ENCODE data around the gene GABARAPL1. TPM values are rescaled to one million over a fixed set of nuclear protein-coding genes. Genes with fewer than 3 reads are reported as not detected.
A peak's percentile ranks its signal among the peaks of the same experiment; 100 is the strongest.

GABARAPL1 gene
- 100 to 1,000 TPM in 1 of 4 donors, 10 to 100 TPM in 3; 47.4 to 138 (median 70.2) TPM for total RNA-seq

DNA sequence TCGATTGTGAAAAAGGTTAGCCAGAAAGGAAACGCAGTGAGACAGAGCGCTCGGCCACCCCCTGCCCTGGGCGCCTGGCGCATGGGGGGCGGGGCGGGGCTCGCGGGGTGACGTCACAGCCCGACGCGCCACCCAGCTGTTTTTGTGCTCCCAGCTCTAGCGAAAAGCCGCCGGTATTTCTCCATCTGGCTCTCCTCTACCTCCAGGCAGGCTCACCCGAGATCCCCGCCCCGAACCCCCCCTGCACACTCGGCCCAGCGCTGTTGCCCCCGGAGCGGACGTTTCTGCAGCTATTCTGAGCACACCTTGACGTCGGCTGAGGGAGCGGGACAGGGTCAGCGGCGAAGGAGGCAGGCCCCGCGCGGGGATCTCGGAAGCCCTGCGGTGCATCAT is at the start of gene GABARAPL1:
Gene GABARAPL1 (plus strand): TSS at position 139 of the 393 bp plus-strand sequence. CDS start 253 bp downstream, at position 392.
- peak within 1 kb of the TSS; percentile 82 to 99 (median 98) for H3K27ac ChIP-seq
- H3K4me1 ChIP-seq = peaks cover 0 to 9% (median 0%) of the 10 kb centered on the region in 4 donors
- peak; percentile 71 to 91 (median 88) for DNase-seq
- TF ChIP-seq, protein P1, sequence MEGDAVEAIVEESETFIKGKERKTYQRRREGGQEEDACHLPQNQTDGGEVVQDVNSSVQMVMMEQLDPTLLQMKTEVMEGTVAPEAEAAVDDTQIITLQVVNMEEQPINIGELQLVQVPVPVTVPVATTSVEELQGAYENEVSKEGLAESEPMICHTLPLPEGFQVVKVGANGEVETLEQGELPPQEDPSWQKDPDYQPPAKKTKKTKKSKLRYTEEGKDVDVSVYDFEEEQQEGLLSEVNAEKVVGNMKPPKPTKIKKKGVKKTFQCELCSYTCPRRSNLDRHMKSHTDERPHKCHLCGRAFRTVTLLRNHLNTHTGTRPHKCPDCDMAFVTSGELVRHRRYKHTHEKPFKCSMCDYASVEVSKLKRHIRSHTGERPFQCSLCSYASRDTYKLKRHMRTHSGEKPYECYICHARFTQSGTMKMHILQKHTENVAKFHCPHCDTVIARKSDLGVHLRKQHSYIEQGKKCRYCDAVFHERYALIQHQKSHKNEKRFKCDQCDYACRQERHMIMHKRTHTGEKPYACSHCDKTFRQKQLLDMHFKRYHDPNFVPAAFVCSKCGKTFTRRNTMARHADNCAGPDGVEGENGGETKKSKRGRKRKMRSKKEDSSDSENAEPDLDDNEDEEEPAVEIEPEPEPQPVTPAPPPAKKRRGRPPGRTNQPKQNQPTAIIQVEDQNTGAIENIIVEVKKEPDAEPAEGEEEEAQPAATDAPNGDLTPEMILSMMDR (IDR thresholded peaks at IDR 0.05) = no peak
- no peak for TF ChIP-seq POLR2A (IDR thresholded peaks at IDR 0.05)
- peak within 1 kb of the TSS; percentile 58 to 89 (median 80) for H3K4me3 ChIP-seq
- H3K27me3 ChIP-seq = no peaks in the 10 kb centered on the region
- peaks cover 0 to under 1% (median 0%) of the 10 kb centered on the region in 3 donors for H3K36me3 ChIP-seq
- no peaks in the 10 kb centered on the region for H3K9me3 ChIP-seq

DNA sequence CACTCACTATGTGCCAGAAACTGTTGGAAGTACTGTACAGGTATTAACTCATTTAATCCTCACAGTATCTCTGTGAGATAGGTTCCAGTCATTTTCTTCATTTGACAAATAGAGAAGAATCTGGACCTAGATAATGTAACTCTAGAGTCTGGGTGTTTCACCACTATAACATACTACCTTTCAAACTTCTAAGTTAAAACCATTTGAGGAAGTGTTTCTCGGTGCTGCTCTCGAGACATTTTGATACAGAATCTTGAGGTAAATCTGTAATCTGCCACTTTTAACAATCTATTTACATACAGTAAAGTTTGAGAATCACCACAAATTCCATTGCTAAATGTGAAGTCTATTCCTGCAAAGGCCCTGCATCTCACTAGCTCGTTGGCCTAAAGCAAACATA is 49.6 kb upstream of the GABARAPL1 start:
- H3K4me1 ChIP-seq = no peaks in the 10 kb centered on the region
- H3K27ac ChIP-seq = no peak overlapping the region
- H3K4me3 ChIP-seq = no peak overlapping the region
- no peak for TF ChIP-seq POLR2A (IDR thresholded peaks at IDR 0.05)
- TF ChIP-seq, protein P1 (IDR thresholded peaks at IDR 0.05) = no peak
- H3K27me3 ChIP-seq = no peaks in the 10 kb centered on the region
- no peak for DNase-seq
- H3K9me3 ChIP-seq = no peaks in the 10 kb centered on the region
- no peaks in the 10 kb centered on the region for H3K36me3 ChIP-seq

DNA sequence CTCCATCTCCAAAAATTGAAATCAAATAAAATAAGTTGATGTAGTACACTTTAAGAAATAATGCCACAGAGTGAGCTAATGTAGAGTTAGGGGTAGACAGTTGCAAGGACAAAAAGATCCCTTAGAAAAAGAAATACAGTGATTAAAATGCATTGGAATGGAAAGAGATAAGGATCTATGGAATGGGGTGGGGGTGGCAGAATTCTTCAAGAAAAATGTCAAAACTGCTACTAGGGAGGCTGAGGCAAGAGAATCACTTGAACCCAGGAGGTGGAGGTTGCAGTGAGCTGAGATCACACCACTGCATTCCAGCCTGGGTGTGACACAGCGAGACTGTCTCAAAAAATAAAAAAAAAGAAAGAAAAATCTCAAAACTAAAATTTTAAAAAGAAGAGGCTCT is 47.3 kb upstream of the GABARAPL1 start:
- Histone ChIP-seq H3K36me3 (no peaks in the 10 kb centered on the region), H3K9me3 (no peaks in the 10 kb centered on the region), H3K4me1 (no peaks in the 10 kb centered on the region), H3K27me3 (no peaks in the 10 kb centered on the region), H3K27ac (no peak overlapping the region), H3K4me3 (no peak overlapping the region)
- DNase-seq = no peak
- TF ChIP-seq, protein P1 (IDR thresholded peaks at IDR 0.05) = no peak
- TF ChIP-seq POLR2A (IDR thresholded peaks at IDR 0.05) = no peak

DNA sequence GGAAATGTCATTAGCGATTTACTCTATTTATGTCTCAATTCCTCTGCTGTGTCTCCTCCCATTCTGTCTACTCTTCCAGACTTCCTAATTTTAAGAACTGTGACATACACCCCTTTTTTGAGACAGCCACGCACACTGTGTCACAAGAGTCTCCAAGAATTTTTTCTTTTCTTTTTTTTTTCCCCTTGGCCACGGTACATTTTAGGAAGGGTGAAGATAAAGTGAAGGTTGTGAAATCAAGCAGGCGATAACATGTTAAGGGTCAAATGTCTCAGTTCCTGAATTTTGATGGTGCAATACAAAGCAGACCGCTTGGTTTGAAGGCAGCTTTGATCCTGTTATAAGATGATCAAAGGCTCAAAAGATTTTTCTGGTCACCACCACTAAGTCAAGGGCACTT is 45.1 kb upstream of the GABARAPL1 start:
- Histone ChIP-seq H3K4me3 (no peak overlapping the region), H3K9me3 (no peaks in the 10 kb centered on the region), H3K27ac (no peak overlapping the region), H3K4me1 (no peaks in the 10 kb centered on the region), H3K36me3 (no peaks in the 10 kb centered on the region), H3K27me3 (no peaks in the 10 kb centered on the region)
- no peak for DNase-seq
- TF ChIP-seq POLR2A (IDR thresholded peaks at IDR 0.05) = no peak
- TF ChIP-seq, protein P1 (IDR thresholded peaks at IDR 0.05) = no peak

DNA sequence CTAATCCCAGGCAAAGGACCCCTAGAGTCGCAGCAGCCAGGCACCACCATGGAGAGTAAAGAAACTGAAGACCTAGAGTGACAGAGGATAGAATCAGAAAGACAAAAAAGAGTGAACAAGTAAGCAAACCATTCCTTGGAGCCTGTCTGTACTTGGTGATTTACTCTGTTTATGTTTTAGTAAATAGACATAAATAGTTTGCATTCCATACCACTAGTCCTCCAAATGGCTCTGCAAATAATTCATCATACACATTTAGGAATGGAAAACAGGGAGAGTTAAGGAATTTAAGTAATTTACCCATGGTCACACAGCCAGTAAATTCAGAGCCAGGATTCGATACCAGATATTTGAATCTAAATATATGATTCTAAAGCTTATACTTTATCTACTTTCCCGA is 43.6 kb upstream of the GABARAPL1 start:
- H3K9me3 ChIP-seq = no peaks in the 10 kb centered on the region
- no peaks in the 10 kb centered on the region for H3K4me1 ChIP-seq
- DNase-seq = no peak
- no peak overlapping the region for H3K27ac ChIP-seq
- no peaks in the 10 kb centered on the region for H3K36me3 ChIP-seq
- TF ChIP-seq, protein P1 (IDR thresholded peaks at IDR 0.05) = no peak
- TF ChIP-seq POLR2A (IDR thresholded peaks at IDR 0.05) = no peak
- no peaks in the 10 kb centered on the region for H3K27me3 ChIP-seq
- H3K4me3 ChIP-seq = no peak overlapping the region

DNA sequence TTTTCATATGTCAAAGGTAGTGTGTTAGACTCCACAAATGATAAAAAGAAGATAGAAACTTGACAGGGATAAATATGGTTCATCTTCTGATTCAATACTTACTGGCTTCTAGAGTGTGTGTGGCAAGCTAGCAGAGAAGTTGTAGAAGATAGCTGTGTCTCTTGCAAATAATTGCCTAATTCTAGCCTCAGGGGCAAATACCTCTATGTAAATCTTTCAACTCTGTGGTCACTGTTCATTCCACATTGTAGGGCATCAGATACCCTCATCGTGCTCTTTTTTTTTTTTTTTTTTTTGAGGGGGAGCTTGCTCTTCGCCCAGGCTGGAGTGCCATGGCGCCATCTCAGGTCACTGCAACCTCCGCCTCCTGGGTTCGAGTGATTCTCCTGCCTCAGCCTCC is 42.5 kb upstream of the GABARAPL1 start:
- Histone ChIP-seq H3K27ac (no peak overlapping the region), H3K36me3 (no peaks in the 10 kb centered on the region), H3K9me3 (no peaks in the 10 kb centered on the region), H3K4me3 (no peak overlapping the region), H3K27me3 (no peaks in the 10 kb centered on the region), H3K4me1 (no peaks in the 10 kb centered on the region)
- no peak for TF ChIP-seq POLR2A (IDR thresholded peaks at IDR 0.05)
- TF ChIP-seq, protein P1 (IDR thresholded peaks at IDR 0.05) = no peak
- no peak for DNase-seq

All from Peyer's patch (tissue), 4 donors.